Measurements from ENCODE around the gene CCDC106.

CCDC106 gene

DNA sequence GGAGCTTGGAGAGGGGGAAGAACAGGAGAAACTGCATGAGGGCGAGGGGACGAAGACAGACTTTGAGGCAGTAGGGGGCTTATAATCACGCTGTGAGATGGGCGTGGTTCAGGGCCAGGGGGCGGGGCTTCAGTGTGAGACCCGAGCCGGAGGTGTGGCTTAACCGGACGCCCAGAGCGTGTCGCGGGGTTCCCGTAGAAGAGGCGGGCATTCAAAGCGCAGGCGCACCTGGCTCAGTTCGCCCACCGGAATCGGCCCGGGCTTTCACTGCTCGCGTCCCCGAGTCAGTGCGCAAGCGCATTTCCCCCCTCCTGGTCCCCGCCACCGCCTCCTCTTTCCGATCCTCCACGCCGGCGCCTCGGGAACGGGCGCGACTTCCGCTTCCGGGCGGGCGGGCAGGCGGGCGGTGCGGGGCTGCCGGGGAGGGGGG is 42.8 kb upstream of the CCDC106 start (continued):
- TF ChIP-seq, protein P1, sequence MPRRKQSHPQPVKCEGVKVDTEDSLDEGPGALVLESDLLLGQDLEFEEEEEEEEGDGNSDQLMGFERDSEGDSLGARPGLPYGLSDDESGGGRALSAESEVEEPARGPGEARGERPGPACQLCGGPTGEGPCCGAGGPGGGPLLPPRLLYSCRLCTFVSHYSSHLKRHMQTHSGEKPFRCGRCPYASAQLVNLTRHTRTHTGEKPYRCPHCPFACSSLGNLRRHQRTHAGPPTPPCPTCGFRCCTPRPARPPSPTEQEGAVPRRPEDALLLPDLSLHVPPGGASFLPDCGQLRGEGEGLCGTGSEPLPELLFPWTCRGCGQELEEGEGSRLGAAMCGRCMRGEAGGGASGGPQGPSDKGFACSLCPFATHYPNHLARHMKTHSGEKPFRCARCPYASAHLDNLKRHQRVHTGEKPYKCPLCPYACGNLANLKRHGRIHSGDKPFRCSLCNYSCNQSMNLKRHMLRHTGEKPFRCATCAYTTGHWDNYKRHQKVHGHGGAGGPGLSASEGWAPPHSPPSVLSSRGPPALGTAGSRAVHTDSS (tag by site-specific recombination; IDR thresholded peaks at IDR 0.05) = no peak
- TF ChIP-seq, protein P2, sequence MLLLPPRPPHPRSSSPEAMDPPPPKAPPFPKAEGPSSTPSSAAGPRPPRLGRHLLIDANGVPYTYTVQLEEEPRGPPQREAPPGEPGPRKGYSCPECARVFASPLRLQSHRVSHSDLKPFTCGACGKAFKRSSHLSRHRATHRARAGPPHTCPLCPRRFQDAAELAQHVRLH (tag by site-specific recombination; IDR thresholded peaks at IDR 0.05) = no peak
- TF ChIP-seq ZNF560 (tag by site-specific recombination; IDR thresholded peaks at IDR 0.05; ENCODE audit: borderline replicate concordance) (no peak), ZNF391 (tag by site-specific recombination; IDR thresholded peaks at IDR 0.05; ENCODE audit: borderline replicate concordance, low read depth) (no peak), EGR2 (tag by site-specific recombination; IDR thresholded peaks at IDR 0.05; ENCODE audit: low read depth) (no peak), KLF8 (tag by site-specific recombination; IDR thresholded peaks at IDR 0.05) (peak; percentile 67; the same call in 1 of the 2 replicates), ZNF701 (tag by site-specific recombination; IDR thresholded peaks at IDR 0.05) (no peak), ZNF621 (tag by site-specific recombination; IDR thresholded peaks at IDR 0.05) (no peak), ZBTB21 (tag by site-specific recombination; IDR thresholded peaks at IDR 0.05) (no peak), ZNF529 (tag by site-specific recombination; IDR thresholded peaks at IDR 0.05; ENCODE audit: insufficient replicate concordance) (no peak), ZNF266 (tag by site-specific recombination; IDR thresholded peaks at IDR 0.05; ENCODE audit: low read depth) (no peak), ZNF302 (tag by site-specific recombination; IDR thresholded peaks at IDR 0.05; ENCODE audit: low read depth) (no peak), ZNF23 (tag by site-specific recombination; IDR thresholded peaks at IDR 0.05; ENCODE audit: borderline replicate concordance) (no peak), ZNF629 (tag by site-specific recombination; IDR thresholded peaks at IDR 0.05) (no peak), ZNF155 (tag by site-specific recombination; IDR thresholded peaks at IDR 0.05) (no peak), ZNF610 (tag by site-specific recombination; IDR thresholded peaks at IDR 0.05; ENCODE audit: borderline replicate concordance) (no peak), ZSCAN30 (tag by site-specific recombination; IDR thresholded peaks at IDR 0.05) (no peak), ZNF140 (tag by site-specific recombination; IDR thresholded peaks at IDR 0.05) (no peak), ZNF19 (tag by site-specific recombination; IDR thresholded peaks at IDR 0.05; ENCODE audit: low read depth) (no peak), SALL2 (tag by site-specific recombination; IDR thresholded peaks at IDR 0.05; ENCODE audit: borderline replicate concordance) (no peak), OVOL3 (tag by site-specific recombination; IDR thresholded peaks at IDR 0.05) (no peak), ZSCAN23 (tag by site-specific recombination; IDR thresholded peaks at IDR 0.05) (no peak)
- TF ChIP-seq, protein P3, sequence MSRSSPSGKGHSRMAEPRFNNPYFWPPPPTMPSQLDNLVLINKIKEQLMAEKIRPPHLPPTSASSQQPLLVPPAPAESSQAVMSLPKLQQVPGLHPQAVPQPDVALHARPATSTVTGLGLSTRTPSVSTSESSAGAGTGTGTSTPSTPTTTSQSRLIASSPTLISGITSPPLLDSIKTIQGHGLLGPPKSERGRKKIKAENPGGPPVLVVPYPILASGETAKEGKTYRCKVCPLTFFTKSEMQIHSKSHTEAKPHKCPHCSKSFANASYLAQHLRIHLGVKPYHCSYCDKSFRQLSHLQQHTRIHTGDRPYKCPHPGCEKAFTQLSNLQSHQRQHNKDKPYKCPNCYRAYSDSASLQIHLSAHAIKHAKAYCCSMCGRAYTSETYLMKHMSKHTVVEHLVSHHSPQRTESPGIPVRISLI (tag by site-specific recombination; IDR thresholded peaks at IDR 0.05) = no peak
- TF ChIP-seq, protein P4, sequence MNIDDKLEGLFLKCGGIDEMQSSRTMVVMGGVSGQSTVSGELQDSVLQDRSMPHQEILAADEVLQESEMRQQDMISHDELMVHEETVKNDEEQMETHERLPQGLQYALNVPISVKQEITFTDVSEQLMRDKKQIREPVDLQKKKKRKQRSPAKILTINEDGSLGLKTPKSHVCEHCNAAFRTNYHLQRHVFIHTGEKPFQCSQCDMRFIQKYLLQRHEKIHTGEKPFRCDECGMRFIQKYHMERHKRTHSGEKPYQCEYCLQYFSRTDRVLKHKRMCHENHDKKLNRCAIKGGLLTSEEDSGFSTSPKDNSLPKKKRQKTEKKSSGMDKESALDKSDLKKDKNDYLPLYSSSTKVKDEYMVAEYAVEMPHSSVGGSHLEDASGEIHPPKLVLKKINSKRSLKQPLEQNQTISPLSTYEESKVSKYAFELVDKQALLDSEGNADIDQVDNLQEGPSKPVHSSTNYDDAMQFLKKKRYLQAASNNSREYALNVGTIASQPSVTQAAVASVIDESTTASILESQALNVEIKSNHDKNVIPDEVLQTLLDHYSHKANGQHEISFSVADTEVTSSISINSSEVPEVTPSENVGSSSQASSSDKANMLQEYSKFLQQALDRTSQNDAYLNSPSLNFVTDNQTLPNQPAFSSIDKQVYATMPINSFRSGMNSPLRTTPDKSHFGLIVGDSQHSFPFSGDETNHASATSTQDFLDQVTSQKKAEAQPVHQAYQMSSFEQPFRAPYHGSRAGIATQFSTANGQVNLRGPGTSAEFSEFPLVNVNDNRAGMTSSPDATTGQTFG (tag by site-specific recombination; IDR thresholded peaks at IDR 0.05; ENCODE audit: borderline replicate concordance) = no peak
- TF ChIP-seq, protein P5, sequence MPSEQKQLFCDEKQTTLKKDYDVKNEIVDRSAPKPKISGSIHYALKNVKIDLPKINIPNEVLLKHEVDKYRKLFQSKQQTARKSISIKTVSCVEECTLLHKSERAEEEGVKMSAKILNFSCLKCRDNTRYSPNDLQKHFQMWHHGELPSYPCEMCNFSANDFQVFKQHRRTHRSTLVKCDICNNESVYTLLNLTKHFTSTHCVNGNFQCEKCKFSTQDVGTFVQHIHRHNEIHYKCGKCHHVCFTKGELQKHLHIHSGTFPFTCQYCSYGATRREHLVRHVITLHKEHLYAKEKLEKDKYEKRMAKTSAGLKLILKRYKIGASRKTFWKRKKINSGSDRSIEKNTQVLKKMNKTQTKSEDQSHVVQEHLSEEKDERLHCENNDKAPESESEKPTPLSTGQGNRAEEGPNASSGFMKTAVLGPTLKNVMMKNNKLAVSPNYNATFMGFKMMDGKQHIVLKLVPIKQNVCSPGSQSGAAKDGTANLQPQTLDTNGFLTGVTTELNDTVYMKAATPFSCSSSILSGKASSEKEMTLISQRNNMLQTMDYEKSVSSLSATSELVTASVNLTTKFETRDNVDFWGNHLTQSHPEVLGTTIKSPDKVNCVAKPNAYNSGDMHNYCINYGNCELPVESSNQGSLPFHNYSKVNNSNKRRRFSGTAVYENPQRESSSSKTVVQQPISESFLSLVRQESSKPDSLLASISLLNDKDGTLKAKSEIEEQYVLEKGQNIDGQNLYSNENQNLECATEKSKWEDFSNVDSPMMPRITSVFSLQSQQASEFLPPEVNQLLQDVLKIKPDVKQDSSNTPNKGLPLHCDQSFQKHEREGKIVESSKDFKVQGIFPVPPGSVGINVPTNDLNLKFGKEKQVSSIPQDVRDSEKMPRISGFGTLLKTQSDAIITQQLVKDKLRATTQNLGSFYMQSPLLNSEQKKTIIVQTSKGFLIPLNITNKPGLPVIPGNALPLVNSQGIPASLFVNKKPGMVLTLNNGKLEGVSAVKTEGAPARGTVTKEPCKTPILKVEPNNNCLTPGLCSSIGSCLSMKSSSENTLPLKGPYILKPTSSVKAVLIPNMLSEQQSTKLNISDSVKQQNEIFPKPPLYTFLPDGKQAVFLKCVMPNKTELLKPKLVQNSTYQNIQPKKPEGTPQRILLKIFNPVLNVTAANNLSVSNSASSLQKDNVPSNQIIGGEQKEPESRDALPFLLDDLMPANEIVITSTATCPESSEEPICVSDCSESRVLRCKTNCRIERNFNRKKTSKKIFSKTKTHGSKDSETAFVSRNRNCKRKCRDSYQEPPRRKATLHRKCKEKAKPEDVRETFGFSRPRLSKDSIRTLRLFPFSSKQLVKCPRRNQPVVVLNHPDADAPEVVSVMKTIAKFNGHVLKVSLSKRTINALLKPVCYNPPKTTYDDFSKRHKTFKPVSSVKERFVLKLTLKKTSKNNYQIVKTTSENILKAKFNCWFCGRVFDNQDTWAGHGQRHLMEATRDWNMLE (tag by site-specific recombination; conservative IDR thresholded peaks at IDR 0.05; ENCODE audit: low read depth) = no peak
- TF ChIP-seq, protein P6, sequence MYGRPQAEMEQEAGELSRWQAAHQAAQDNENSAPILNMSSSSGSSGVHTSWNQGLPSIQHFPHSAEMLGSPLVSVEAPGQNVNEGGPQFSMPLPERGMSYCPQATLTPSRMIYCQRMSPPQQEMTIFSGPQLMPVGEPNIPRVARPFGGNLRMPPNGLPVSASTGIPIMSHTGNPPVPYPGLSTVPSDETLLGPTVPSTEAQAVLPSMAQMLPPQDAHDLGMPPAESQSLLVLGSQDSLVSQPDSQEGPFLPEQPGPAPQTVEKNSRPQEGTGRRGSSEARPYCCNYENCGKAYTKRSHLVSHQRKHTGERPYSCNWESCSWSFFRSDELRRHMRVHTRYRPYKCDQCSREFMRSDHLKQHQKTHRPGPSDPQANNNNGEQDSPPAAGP (tag by site-specific recombination; IDR thresholded peaks at IDR 0.05) = no peak
- TF ChIP-seq, protein P7, sequence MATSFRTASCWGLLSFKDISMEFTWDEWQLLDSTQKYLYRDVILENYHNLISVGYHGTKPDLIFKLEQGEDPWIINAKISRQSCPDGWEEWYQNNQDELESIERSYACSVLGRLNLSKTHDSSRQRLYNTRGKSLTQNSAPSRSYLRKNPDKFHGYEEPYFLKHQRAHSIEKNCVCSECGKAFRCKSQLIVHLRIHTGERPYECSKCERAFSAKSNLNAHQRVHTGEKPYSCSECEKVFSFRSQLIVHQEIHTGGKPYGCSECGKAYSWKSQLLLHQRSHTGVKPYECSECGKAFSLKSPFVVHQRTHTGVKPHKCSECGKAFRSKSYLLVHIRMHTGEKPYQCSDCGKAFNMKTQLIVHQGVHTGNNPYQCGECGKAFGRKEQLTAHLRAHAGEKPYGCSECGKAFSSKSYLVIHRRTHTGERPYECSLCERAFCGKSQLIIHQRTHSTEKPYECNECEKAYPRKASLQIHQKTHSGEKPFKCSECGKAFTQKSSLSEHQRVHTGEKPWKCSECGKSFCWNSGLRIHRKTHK (tag by site-specific recombination; IDR thresholded peaks at IDR 0.05) = no peak
